Measurements from ENCODE around the gene ACOXL. TPM values are rescaled to one million over a fixed set of nuclear protein-coding genes. Genes with fewer than 3 reads are reported as not detected.
A peak's percentile ranks its signal among the peaks of the same experiment; 100 is the strongest.
"Not testable (repeated sequence)": the region's sequence is repeated elsewhere in the genome, so short reads cannot be mapped to it uniquely, and the experiment has no call there.

The ACOXL gene
- total RNA-seq, 2 experiments from 2014 or later: not detected

- intact Hi-C loops (cut with micrococcal nuclease): no loop called here
- Mint-ChIP-seq H3K9me3 (no peaks in the 10 kb centered on the region), H3K4me1 (ENCODE audit: low read depth) (peaks cover 3% of the 10 kb centered on the region), H3K4me3 (no peak overlapping the region), H3K27ac (no peak overlapping the region), H3K27me3 (ENCODE audit: low read depth) (peaks cover 51% of the 10 kb centered on the region), H3K36me3 (ENCODE audit: low read depth) (no peaks in the 10 kb centered on the region)
- DNase-seq: no peak
- CTCF ChIA-PET: no interaction called here
These were observed 303.6 kb downstream of the ACOXL start for GRCh38 chr2:111035830-111036441.

- peaks cover 5% of the 10 kb centered on the region for H3K4me1 Mint-ChIP-seq (ENCODE audit: low read depth)
- CTCF ChIA-PET: no interaction called here
- no peaks in the 10 kb centered on the region for H3K36me3 Mint-ChIP-seq (ENCODE audit: low read depth)
- H3K9me3 Mint-ChIP-seq: no peaks in the 10 kb centered on the region
- H3K27me3 Mint-ChIP-seq (ENCODE audit: low read depth): peaks cover 46% of the 10 kb centered on the region
- no peak for DNase-seq
- no peak overlapping the region for H3K4me3 Mint-ChIP-seq
- intact Hi-C loops (cut with micrococcal nuclease): no loop called here
- no peak overlapping the region for H3K27ac Mint-ChIP-seq
These were observed 304.8 kb downstream of the ACOXL start for GRCh38 chr2:111037128-111037527.

- Mint-ChIP-seq H3K27me3 (ENCODE audit: low read depth) (peaks cover 45% of the 10 kb centered on the region), H3K27ac (no peak overlapping the region), H3K36me3 (ENCODE audit: low read depth) (no peaks in the 10 kb centered on the region), H3K4me1 (ENCODE audit: low read depth) (peaks cover 21% of the 10 kb centered on the region), H3K9me3 (no peaks in the 10 kb centered on the region), H3K4me3 (no peak overlapping the region)
- intact Hi-C loops (cut with micrococcal nuclease): no loop called here
- DNase-seq: no peak
- CTCF ChIA-PET: interaction anchor here (0.6 to 0.9 kb wide), 2 partner anchors 11 to 13 kb away, joined by 4 read pairs; no protein-coding TSS in a partner anchor
These were observed 307.4 kb downstream of the ACOXL start for GRCh38 chr2:111039628-111040383.

- intact Hi-C loops (cut with micrococcal nuclease): no loop called here
- Mint-ChIP-seq H3K27ac (no peak overlapping the region), H3K27me3 (ENCODE audit: low read depth) (peaks cover 52% of the 10 kb centered on the region), H3K9me3 (peaks cover 6% of the 10 kb centered on the region), H3K4me3 (no peak overlapping the region), H3K4me1 (ENCODE audit: low read depth) (peaks cover 21% of the 10 kb centered on the region), H3K36me3 (ENCODE audit: low read depth) (no peaks in the 10 kb centered on the region)
- CTCF ChIA-PET: no interaction called here
- no peak for DNase-seq
These were observed 309.2 kb downstream of the ACOXL start for GRCh38 chr2:111041398-111042202.

- no peak for DNase-seq
- Mint-ChIP-seq H3K4me3 (no peak overlapping the region), H3K9me3 (peaks cover 8% of the 10 kb centered on the region), H3K27me3 (ENCODE audit: low read depth) (peaks cover 52% of the 10 kb centered on the region), H3K27ac (no peak overlapping the region), H3K36me3 (ENCODE audit: low read depth) (no peaks in the 10 kb centered on the region), H3K4me1 (ENCODE audit: low read depth) (peaks cover 20% of the 10 kb centered on the region)
- intact Hi-C loops (cut with micrococcal nuclease): no loop called here
- CTCF ChIA-PET: interaction anchor here (0.7 kb wide), 1 partner anchor 189 kb away, joined by 3 read pairs; no protein-coding TSS in a partner anchor
These were observed 309.9 kb downstream of the ACOXL start for GRCh38 chr2:111042261-111042660.

- peak; percentile 44 for DNase-seq
- peaks cover 8% of the 10 kb centered on the region for H3K9me3 Mint-ChIP-seq
These were observed 310.7 kb downstream of the ACOXL start for GRCh38 chr2:111042772-111043771.

GRCh38 chr2:111044066-111044465, 311.7 kb downstream of the ACOXL start:
- intact Hi-C loops (cut with micrococcal nuclease): no loop called here
- CTCF ChIA-PET: interaction anchor here (0.7 to 0.9 kb wide), 2 partner anchors 15 to 232 kb away, joined by 3 to 4 read pairs; no protein-coding TSS in a partner anchor

More at GRCh38 chr2:111042772-111043771, 310.7 kb downstream of the ACOXL start:
- no peaks in the 10 kb centered on the region for H3K36me3 Mint-ChIP-seq (ENCODE audit: low read depth)
- peaks cover 57% of the 10 kb centered on the region for H3K27me3 Mint-ChIP-seq (ENCODE audit: low read depth)
- CTCF ChIA-PET: interaction anchor here (0.7 to 0.9 kb wide), 3 partner anchors 14 to 231 kb away, joined by 3 to 4 read pairs (median 3); no protein-coding TSS in a partner anchor
- H3K4me3 Mint-ChIP-seq: no peak overlapping the region
- intact Hi-C loops (cut with micrococcal nuclease): no loop called here
- H3K4me1 Mint-ChIP-seq (ENCODE audit: low read depth): peaks cover 20% of the 10 kb centered on the region
- H3K27ac Mint-ChIP-seq: no peak overlapping the region

GRCh38 chr2:111045236-111045635, 312.9 kb downstream of the ACOXL start:
- intact Hi-C loops (cut with micrococcal nuclease): loop anchor here (5.0 kb wide), 1 partner anchor 183 kb away; no protein-coding TSS in a partner anchor
- H3K9me3 Mint-ChIP-seq; CTCF ChIA-PET; H3K36me3 Mint-ChIP-seq (ENCODE audit: low read depth); H3K4me3 Mint-ChIP-seq; DNase-seq; H3K27ac Mint-ChIP-seq: not testable (repeated sequence)
- Mint-ChIP-seq H3K27me3 (ENCODE audit: low read depth) (peaks cover 51% of the 10 kb centered on the region), H3K4me1 (ENCODE audit: low read depth) (peaks cover 30% of the 10 kb centered on the region)

More at GRCh38 chr2:111044066-111044465, 311.7 kb downstream of the ACOXL start:
- Mint-ChIP-seq H3K4me1 (ENCODE audit: low read depth) (peaks cover 20% of the 10 kb centered on the region), H3K4me3 (no peak overlapping the region), H3K27me3 (ENCODE audit: low read depth) (peaks cover 61% of the 10 kb centered on the region), H3K36me3 (ENCODE audit: low read depth) (no peaks in the 10 kb centered on the region), H3K9me3 (peaks cover 8% of the 10 kb centered on the region), H3K27ac (no peak overlapping the region)
- DNase-seq: no peak

GRCh38 chr2:111045771-111046444, 313.5 kb downstream of the ACOXL start:
- Mint-ChIP-seq H3K4me1 (ENCODE audit: low read depth) (peaks cover 37% of the 10 kb centered on the region), H3K27me3 (ENCODE audit: low read depth) (peaks cover 44% of the 10 kb centered on the region), H3K36me3 (ENCODE audit: low read depth) (no peaks in the 10 kb centered on the region), H3K4me3 (no peak overlapping the region), H3K9me3 (peaks cover 8% of the 10 kb centered on the region), H3K27ac (no peak overlapping the region)
- intact Hi-C loops (cut with micrococcal nuclease): loop anchor here (5.0 kb wide), 1 partner anchor 184 kb away; no protein-coding TSS in a partner anchor
- DNase-seq: no peak
- CTCF ChIA-PET: no interaction called here

- Mint-ChIP-seq H3K4me3 (no peak overlapping the region), H3K27me3 (ENCODE audit: low read depth) (peaks cover 40% of the 10 kb centered on the region), H3K27ac (no peak overlapping the region), H3K9me3 (peaks cover 8% of the 10 kb centered on the region), H3K36me3 (ENCODE audit: low read depth) (no peaks in the 10 kb centered on the region), H3K4me1 (ENCODE audit: low read depth) (peaks cover 42% of the 10 kb centered on the region)
- intact Hi-C loops (cut with micrococcal nuclease): loop anchor here (5.0 kb wide), 1 partner anchor 184 kb away; no protein-coding TSS in a partner anchor
- DNase-seq: no peak
- CTCF ChIA-PET: no interaction called here
These were observed 314.3 kb downstream of the ACOXL start for GRCh38 chr2:111046670-111047069.
